A549 treated with GW870086 at 1 μM for 4 hours (cell line): Measurements from ENCODE around the gene ACHE. TPM values are rescaled to one million over a fixed set of nuclear protein-coding genes. Genes with fewer than 3 reads are reported as not detected.

ENCODE experiments used
- total RNA-seq: library from RNA; stranded (reverse); fragments of 200-300 nt; extraction: Qiagen RNA extraction; gene quantifications from 5 replicates; pipeline ENCODE4 v1.2.3, GENCODE V29; 2022; ENCODE audit warnings: low read depth

ACHE gene
- 2.2 to 3.0 TPM (median 2.8 TPM) in 5 replicates for total RNA-seq

GRCh38 chr7:100895701-100895955 lies at the start of gene ACHE:
Gene ACHE (minus strand): TSS chr7:100895888. CDS start chr7:100894232, 1,656 bp downstream.

DNA sequence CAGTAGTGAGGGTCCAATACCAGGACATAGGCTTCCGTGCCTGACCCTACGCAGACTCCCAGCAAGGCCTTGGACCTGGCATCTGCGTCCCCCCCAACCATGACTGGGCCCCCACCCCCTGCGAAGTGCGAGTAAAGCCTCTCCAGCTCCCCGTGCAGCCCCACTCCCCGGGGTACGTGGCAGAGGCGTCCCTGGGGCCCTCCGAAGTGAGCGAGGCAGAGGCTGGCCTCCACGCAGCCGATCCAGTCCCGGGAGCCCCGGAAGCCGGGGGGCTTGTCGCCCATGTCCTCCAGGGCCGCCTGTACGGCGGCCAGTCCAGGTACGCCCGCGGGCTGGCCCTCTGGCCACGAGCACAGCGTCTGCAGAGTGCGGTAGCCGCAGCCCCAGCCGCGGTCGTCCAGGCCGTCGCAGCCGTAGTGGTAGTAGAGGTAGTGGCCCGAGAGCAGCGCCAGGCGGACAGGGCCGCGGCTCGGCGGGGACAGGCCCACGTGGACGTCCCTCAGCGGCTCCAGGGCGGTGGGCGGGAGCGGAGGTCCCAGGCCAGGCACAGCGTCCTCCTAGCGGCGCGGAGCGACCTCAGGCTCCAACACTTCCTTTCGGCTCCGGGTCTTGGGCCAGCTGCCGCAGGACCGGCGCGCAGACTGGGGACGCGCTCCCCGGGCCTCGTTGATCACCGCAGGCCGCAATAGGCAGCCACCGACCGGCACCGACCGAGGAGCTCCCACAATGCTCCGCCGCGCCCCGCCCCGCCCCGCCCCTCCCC lies 6.5 kb downstream of the ACHE start, which contains the start of gene UFSP1:
Gene UFSP1 (minus strand): TSS at position 728 of the 763 bp plus-strand sequence. CDS start 444 bp downstream, at position 284.

DNA sequence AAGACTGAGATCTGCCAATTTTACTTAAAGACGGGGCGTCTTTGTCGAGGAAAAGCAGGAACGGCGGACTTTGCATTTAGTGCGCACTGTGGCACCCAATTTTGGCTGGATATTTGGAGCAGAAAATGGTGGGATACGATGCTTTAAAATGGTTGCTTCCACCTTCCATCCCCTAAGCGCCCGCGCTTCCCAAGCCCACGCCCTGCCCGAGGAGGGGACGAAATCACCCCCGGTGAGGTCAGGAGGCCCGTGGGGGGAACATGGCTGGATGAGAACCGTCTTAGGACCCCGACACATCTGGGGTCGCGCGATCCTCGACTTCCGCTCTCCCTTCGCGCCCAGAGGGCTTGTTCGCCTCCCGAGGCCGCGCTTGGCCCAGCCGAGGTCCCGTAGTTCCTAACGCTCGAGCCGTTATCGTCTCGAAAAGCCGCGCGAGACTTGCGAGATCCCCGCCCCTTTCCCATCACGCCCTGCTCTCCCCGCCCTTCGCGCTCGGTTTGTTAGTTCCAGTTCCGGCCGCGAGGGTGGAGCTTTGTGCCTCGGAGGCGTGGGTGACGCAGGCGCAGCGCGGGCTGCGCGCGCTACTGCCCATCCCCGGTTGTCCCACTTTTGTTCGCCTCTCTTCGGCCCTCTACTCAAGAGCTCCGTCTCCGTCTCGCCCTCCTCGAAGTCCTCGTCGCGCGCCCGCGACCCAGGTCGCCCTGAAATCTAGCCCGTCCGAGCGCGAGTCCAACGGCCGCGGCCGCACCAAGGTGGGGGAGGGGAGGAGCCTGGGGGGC lies 20.9 kb downstream of the ACHE start, which contains the start of gene SRRT:
Gene SRRT (plus strand): TSS at position 527 of the 779 bp plus-strand sequence. CDS start 488 bp downstream, outside the sequence.

DNA sequence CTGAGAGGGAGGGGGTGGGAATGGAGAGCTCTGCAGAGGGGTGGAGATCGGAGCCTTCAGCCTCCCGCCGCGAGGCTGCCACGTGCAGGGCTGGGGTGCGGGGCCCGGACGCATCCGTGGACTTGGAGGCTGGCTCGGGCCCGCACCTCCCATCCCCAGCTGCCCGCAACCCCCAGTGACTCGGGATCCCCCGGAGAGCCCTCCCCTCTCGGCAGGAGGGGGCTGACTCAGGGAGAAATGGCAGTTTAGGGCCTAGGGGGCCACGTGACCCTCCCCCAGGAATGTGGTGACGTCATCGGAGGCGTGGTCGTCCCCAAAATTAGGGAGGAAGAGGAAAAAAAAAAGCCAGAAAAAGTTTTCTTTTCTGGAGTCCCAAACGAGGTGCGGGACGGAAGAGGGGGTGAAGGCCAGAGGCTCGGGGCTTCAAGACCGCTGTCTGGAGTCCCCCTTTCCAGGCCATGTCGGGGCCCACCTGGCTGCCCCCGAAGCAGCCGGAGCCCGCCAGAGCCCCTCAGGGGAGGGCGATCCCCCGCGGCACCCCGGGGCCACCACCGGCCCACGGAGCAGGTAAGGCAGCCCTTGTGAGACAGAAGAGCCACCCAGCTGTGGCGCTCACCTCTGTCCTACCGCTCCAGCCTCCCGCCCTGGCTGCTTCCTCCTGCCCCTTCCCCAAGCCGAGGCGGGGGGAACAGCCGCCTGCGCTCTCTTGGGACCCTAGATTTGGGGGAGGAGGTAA lies 28.5 kb downstream of the ACHE start, which contains the start of gene TRIP6:
Gene TRIP6 (plus strand): TSS at position 348 of the 736 bp plus-strand sequence. CDS start 111 bp downstream, at position 459.

DNA sequence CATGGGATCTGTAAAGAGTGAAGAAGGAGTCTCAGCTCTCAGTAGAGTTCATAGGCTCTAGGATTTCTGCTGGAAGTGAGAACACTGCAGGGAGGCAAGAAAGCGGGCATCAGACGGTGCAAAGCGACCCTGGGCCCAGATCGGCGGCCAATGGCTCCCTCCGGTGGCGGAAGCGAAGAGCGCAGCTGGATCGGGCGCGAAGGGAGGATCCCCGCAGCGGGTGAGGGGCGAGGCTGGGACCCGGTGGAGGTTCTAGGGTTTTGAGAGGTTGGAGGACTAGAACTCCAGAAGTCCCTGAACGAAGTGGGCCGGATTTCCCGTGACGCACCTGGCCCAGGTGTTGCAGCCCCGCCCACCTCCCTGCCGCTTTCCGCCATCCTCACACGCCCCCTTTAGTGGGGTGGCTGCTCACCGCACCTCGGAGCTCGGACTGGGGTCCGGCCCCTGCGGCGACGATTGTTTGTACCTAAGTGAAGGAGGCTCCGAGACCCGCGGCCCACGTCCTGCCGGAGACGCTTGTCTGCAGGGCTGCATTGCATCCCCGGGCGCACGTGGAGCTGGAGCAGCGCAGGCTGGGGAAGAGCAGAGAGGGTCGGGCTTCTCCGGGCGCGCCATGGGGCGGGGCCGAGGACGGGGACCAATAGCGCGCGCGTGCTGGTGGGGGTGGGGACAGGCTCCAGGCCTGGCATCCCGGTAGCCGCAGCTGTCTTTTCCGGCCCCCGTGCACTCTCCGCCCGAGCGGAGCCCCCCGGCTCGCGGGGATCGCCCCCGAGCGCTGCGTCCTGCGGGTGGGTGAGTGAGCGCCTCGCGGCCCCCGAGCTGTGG lies 43.4 kb downstream of the ACHE start, which contains the start of gene SLC12A9:
Gene SLC12A9 (plus strand): TSS at position 666 of the 825 bp plus-strand sequence. CDS start 1,485 bp downstream, outside the sequence.

Other genes with a start within 250 kb of the ACHE start
- not detected in 5 replicates for gene ACTL6B, start 239.4 kb downstream of the ACHE start, total RNA-seq
- gene GNB2, start 222.1 kb downstream of the ACHE start, total RNA-seq = 178 to 259 TPM (median 248 TPM) in 5 replicates
- gene GIGYF1, start 201.6 kb downstream of the ACHE start, total RNA-seq = 11.4 to 18.2 TPM (median 17.6 TPM) in 5 replicates
- gene POP7, start 189.8 kb downstream of the ACHE start, total RNA-seq = 80.2 to 95.5 TPM (median 88.2 TPM) in 5 replicates
- gene EPO, start 175.4 kb downstream of the ACHE start, total RNA-seq = 0.09 TPM in 1 of 5 replicates, not detected in the others
- not detected in 5 replicates for gene ZAN, start 162.3 kb downstream of the ACHE start, total RNA-seq
- gene EPHB4, start 68.4 kb downstream of the ACHE start, total RNA-seq = 38.5 to 44.1 TPM (median 42.9 TPM) in 5 replicates
- 11.1 to 17.1 TPM (median 15.8 TPM) in 5 replicates for gene SLC12A9, start 43.2 kb downstream of the ACHE start, total RNA-seq
- gene TRIP6, start 28.5 kb downstream of the ACHE start, total RNA-seq = 41.9 to 53.9 TPM (median 52.7 TPM) in 5 replicates
- 120 to 140 TPM (median 134 TPM) in 5 replicates for gene SRRT, start 20.8 kb downstream of the ACHE start, total RNA-seq
- gene UFSP1, start 6.2 kb downstream of the ACHE start, total RNA-seq = 3.9 to 6.9 TPM (median 5.1 TPM) in 5 replicates
- gene MUC3A, start 53.6 kb upstream of the ACHE start, total RNA-seq = 14.0 to 20.8 TPM (median 19.9 TPM) in 5 replicates
- gene MUC12, start 73.7 kb upstream of the ACHE start, total RNA-seq = 14.8 to 23.2 TPM (median 20.8 TPM) in 5 replicates
- 0.01 to 0.19 TPM (median 0.03 TPM) in 4 of 5 replicates, not detected in the other for gene MUC17, start 124.2 kb upstream of the ACHE start, total RNA-seq
- gene TRIM56, start 189.6 kb upstream of the ACHE start, total RNA-seq = 11.6 to 15.7 TPM (median 12.4 TPM) in 5 replicates
- 1,451 to 1,792 TPM (median 1,550 TPM) in 5 replicates for gene SERPINE1, start 231.2 kb upstream of the ACHE start, total RNA-seq